Coronary artery (tissue), 2 donors: Measurements from ENCODE around the gene SASS6.

ENCODE experiments used
- DNase-seq: peaks from one replicate; pipeline ENCODE4 v3.0.0-alpha.2; 2017; ENCODE audit warnings: low spot score
- H3K27ac ChIP-seq, 2 donors: fragments of 200-600 bp; sonication (generic); one replicate each; pipeline ENCODE4 v1.5.1; 2016 to 2019
- H3K4me3 ChIP-seq: fragments of 200-600 bp; sonication (generic); 2 replicates; pipeline ENCODE4 v1.5.1; 2016; ENCODE audit warnings: mild to moderate bottlenecking, moderate library complexity
- CTCF ChIP-seq: fragments of 200-600 bp; sonication (generic); IDR thresholded peaks from one replicate; pipeline ENCODE4 v1.5.1; 2019; ENCODE audit warnings: antibody characterized with exemption

Gene SASS6

GRCh38 chr1:100141192-100141591 lies 8.5 kb upstream of the SASS6 start:
- no peak for DNase-seq
- H3K27ac ChIP-seq, result no peak overlapping the region
- TF ChIP-seq CTCF, result no peak
- H3K4me3 ChIP-seq, result no peak overlapping the region

- no peak for DNase-seq
- no peak overlapping the region for H3K27ac ChIP-seq
- no peak overlapping the region for H3K4me3 ChIP-seq
- TF ChIP-seq CTCF, result no peak
Measured at GRCh38 chr1:100137602-100138001, 4.9 kb upstream of the SASS6 start.

DNA sequence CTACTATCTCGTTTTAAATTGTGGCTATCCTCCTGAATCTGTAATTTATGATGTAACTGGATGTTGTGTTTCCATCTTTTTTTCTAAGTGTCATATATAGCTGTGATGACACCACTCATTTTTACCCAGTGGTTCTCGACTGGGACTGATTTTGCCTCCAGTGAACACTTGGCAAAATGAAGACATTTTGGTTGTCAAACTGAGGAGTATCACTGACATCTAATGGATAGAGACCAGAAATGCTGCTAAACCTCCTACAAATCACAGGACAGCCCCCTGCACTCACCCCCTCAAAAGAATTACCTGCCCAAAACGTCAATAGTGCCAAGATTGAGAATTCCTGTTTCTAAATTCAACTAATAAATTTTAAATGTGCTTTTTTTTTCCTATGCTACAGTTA lies 2.1 kb upstream of the SASS6 start:
- H3K27ac ChIP-seq, result no peak overlapping the region
- DNase-seq, result no peak
- TF ChIP-seq CTCF, result no peak
- H3K4me3 ChIP-seq, result no peak overlapping the region

- no peak overlapping the region for H3K27ac ChIP-seq
- DNase-seq, result no peak
- no peak for TF ChIP-seq CTCF
- H3K4me3 ChIP-seq, result peak overlapping the region; percentile 83
Measured at GRCh38 chr1:100131623-100132022, 1.1 kb downstream of the SASS6 start.

- DNase-seq, result no peak
- Histone ChIP-seq H3K27ac (no peak overlapping the region), H3K4me3 (no peak overlapping the region)
- no peak for TF ChIP-seq CTCF
Measured at GRCh38 chr1:100130552-100131077, 2.1 kb downstream of the SASS6 start.

DNA sequence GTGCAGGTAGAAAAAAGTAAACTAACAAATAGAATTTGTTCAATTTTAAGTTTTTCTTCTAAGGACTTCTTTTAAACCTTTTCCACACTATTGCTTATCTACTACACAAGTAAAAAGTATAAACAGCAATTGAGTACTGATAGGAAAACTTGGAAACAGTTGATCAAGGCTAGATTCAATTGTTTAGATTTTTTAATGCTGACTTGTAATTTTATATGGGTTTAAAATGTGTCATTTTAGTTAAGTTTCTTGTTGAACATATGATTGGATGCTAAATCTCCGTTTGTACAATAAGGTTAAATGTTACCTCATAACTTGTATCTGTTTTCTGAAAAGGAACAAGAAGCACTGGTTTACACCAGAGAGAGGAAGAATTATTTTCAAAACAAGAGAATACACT lies 5.5 kb downstream of the SASS6 start:
- no peak for DNase-seq
- no peak overlapping the region for H3K27ac ChIP-seq
- H3K4me3 ChIP-seq, result no peak overlapping the region
- TF ChIP-seq CTCF, result no peak

- H3K27ac ChIP-seq, result no peak overlapping the region
- TF ChIP-seq CTCF, result no peak
- no peak for DNase-seq
- no peak overlapping the region for H3K4me3 ChIP-seq
Measured at GRCh38 chr1:100122177-100122576, 10.6 kb downstream of the SASS6 start.
